CD4-positive, alpha-beta T cell treated with Interleukin-15 for 1 hour (primary cell): ENCODE results near the gene OPN3.
"Not testable (repeated sequence)": the region's sequence is repeated elsewhere in the genome, so short reads cannot be mapped to it uniquely, and the experiment has no call there.

Experiments used
- DNase-seq: peaks from one replicate; pipeline ENCODE4 v3.0.0-alpha.2; 2020

Gene OPN3

GRCh38 chr1:241640149-241640866 lies at the start of gene OPN3, which contains the start of gene CHML:
TSS of gene OPN3 (minus strand) at chr1:241640369. CDS start at chr1:241640254, 115 bp downstream.
TSS of gene CHML (minus strand) at chr1:241640369. CDS start at chr1:241635766, 4,603 bp downstream.
- DNase-seq, result peak; percentile 94

GRCh38 chr1:241688940-241689368 lies 48.8 kb upstream of the OPN3 start:
- DNase-seq, result no peak

- DNase-seq, result no peak
Observed at GRCh38 chr1:241684108-241684507, 43.9 kb upstream of the OPN3 start.

GRCh38 chr1:241682921-241683320 lies 42.8 kb upstream of the OPN3 start:
- no peak for DNase-seq

- DNase-seq, result not testable (repeated sequence)
Observed at GRCh38 chr1:241681861-241682448, 41.8 kb upstream of the OPN3 start.

- DNase-seq, result no peak
Observed at GRCh38 chr1:241679961-241680360, 39.8 kb upstream of the OPN3 start.

GRCh38 chr1:241679404-241679803 lies 39.2 kb upstream of the OPN3 start:
- no peak for DNase-seq

GRCh38 chr1:241678536-241678935 lies 38.4 kb upstream of the OPN3 start:
- no peak for DNase-seq

- DNase-seq, result peak; percentile 16
Observed at GRCh38 chr1:241677201-241677600, 37.0 kb upstream of the OPN3 start.

- no peak for DNase-seq
Observed at GRCh38 chr1:241675983-241676382, 35.8 kb upstream of the OPN3 start.

GRCh38 chr1:241674805-241675384 lies 34.7 kb upstream of the OPN3 start:
- DNase-seq, result no peak

- DNase-seq, result no peak
Observed at GRCh38 chr1:241672301-241672700, 32.1 kb upstream of the OPN3 start.

GRCh38 chr1:241666419-241666818 lies 26.2 kb upstream of the OPN3 start:
- no peak for DNase-seq

GRCh38 chr1:241660424-241660972 lies 20.3 kb upstream of the OPN3 start:
- DNase-seq, result no peak

GRCh38 chr1:241659016-241659415 lies 18.8 kb upstream of the OPN3 start:
- DNase-seq, result not testable (repeated sequence)

- no peak for DNase-seq
Observed at GRCh38 chr1:241658081-241658793, 18.1 kb upstream of the OPN3 start.

- no peak for DNase-seq
Observed at GRCh38 chr1:241654641-241655040, 14.5 kb upstream of the OPN3 start.

GRCh38 chr1:241654019-241654418 lies 13.8 kb upstream of the OPN3 start:
- no peak for DNase-seq

- DNase-seq, result no peak
Observed at GRCh38 chr1:241652012-241652411, 11.8 kb upstream of the OPN3 start, which contains the start of gene WDR64. TSS of gene WDR64 (plus strand) at chr1:241652281. CDS start at chr1:241652485, 204 bp downstream.

- DNase-seq, result no peak
Observed at GRCh38 chr1:241648159-241648558, 8.0 kb upstream of the OPN3 start.

- no peak for DNase-seq
Observed at GRCh38 chr1:241647658-241648057, 7.5 kb upstream of the OPN3 start.

- DNase-seq, result no peak
Observed at GRCh38 chr1:241646201-241646600, 6.0 kb upstream of the OPN3 start.

- DNase-seq, result no peak
Observed at GRCh38 chr1:241645199-241645598, 5.0 kb upstream of the OPN3 start.
